Lower leg skin (tissue), 3 donors: ENCODE results near the gene MORN2.
"Not testable (repeated sequence)": the region's sequence is repeated elsewhere in the genome, so short reads cannot be mapped to it uniquely, and the experiment has no call there.

Experiments
- POLR2A ChIP-seq, 2 donors: fragments of 450-650 bp; IDR thresholded peaks; one replicate each; pipeline ENCODE4 v1.6.1; 2016 to 2017; ENCODE audit warnings: antibody characterized with exemption in 2 of 2, mild to moderate bottlenecking in 1 of 2, moderate library complexity in 1 of 2
- TF ChIP-seq, protein P1 (sequence below), 3 donors: fragments of 450-650 bp; IDR thresholded peaks; one replicate each; pipeline ENCODE4 v1.5.1; 2016; ENCODE audit warnings: antibody characterized with exemption in 3 of 3, mild to moderate bottlenecking in 3 of 3, moderate library complexity in 2 of 3

DNA sequence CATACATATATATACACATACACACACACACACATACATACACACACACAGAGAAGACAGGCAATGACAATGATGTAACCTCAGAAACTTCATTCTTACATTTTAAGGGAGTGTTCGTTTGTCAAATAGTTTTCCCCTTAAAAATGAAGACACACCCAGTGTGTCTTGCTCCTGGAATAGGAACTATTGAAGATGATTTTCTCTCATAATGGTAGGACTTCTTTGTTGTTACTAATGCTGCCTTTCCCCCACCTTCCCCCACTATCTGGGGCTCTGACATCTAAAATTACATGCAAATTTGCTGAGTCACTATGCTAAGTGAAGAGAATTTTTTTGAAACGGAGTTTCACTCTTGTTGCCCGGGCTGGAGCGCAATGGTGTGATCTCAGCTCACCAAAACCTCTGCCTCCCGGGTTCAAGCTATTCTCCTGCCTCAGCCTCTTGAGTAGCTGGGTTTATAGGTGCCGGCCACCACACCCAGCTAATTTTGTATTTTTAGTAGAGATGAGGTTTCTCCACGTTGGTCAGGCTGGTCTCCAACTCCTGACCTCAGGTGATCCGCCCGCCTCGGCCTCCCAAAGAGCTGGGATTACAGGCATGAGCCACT lies 48.1 kb upstream of the MORN2 start:
- TF ChIP-seq, protein P1, sequence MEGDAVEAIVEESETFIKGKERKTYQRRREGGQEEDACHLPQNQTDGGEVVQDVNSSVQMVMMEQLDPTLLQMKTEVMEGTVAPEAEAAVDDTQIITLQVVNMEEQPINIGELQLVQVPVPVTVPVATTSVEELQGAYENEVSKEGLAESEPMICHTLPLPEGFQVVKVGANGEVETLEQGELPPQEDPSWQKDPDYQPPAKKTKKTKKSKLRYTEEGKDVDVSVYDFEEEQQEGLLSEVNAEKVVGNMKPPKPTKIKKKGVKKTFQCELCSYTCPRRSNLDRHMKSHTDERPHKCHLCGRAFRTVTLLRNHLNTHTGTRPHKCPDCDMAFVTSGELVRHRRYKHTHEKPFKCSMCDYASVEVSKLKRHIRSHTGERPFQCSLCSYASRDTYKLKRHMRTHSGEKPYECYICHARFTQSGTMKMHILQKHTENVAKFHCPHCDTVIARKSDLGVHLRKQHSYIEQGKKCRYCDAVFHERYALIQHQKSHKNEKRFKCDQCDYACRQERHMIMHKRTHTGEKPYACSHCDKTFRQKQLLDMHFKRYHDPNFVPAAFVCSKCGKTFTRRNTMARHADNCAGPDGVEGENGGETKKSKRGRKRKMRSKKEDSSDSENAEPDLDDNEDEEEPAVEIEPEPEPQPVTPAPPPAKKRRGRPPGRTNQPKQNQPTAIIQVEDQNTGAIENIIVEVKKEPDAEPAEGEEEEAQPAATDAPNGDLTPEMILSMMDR (IDR thresholded peaks at IDR 0.05): not testable (repeated sequence)
- TF ChIP-seq POLR2A (IDR thresholded peaks at IDR 0.05): not testable (repeated sequence)
